SH-SY5Y (cell line): Measurements from ENCODE around the gene RHBDD1.

Source experiments
- GATA2 ChIP-seq: IDR thresholded peaks from 2 replicates; pipeline ENCODE4 v1.6.1; 2011; ENCODE audit warnings: mild to moderate bottlenecking, low read depth, low read length
- GATA3 ChIP-seq: IDR thresholded peaks from 2 replicates; pipeline ENCODE4 v1.6.1; 2011; ENCODE audit warnings: low read depth, mild to moderate bottlenecking, low read length, moderate library complexity

GRCh38 chr2:226835796-226836547 lies at the start of gene RHBDD1:
- no peak for TF ChIP-seq GATA2
- no peak for TF ChIP-seq GATA3
